ENCODE results near the gene RNF157. TPM values are rescaled to one million over a fixed set of nuclear protein-coding genes. Genes with fewer than 3 reads are reported as not detected.
A peak's percentile ranks its signal among the peaks of the same experiment; 100 is the strongest.

The RNF157 gene
- total and polyA plus RNA-seq, 12 donors = 2.3 to 6.1 (median 4.5) TPM

- Histone ChIP-seq H3K4me3 (no peak overlapping the region), H3K36me3 (replicated peaks in 1 of 2) (no peaks in the 10 kb centered on the region), H3K27ac (peak overlapping the region in 1 of 5 donors; percentile 81), H3K27me3 (no peaks in the 10 kb centered on the region), H3K4me1 (replicated peaks in 1 of 2) (peaks cover 0 to 6% of the 10 kb centered on the region in 2 donors), H3K9me3 (replicated peaks in 1 of 3) (no peaks in the 10 kb centered on the region)
- TF ChIP-seq POLR2A (IDR thresholded peaks at IDR 0.05) (no peak), CTCF (IDR thresholded peaks at IDR 0.05) (no peak)
- DNase-seq = no peak
- intact Hi-C loops (cut with DNase I) = loop anchor here (2.0 kb wide), 2 partner anchors 155 to 157 kb away; no protein-coding TSS in a partner anchor
- 86 to 90% (median 90%) methylated on average over 21 to 31 of the region's 31 CpGs for WGBS, 4 donors
Measured at GRCh38 chr17:76277300-76278267, 37.3 kb upstream of the RNF157 start.

- no peak for TF ChIP-seq CTCF (IDR thresholded peaks at IDR 0.05)
- peak in 1 of 2 donors; percentile 19 for TF ChIP-seq POLR2A (IDR thresholded peaks at IDR 0.05)
- Histone ChIP-seq H3K27ac (peak overlapping the region in 3 of 5 donors; percentile 19 to 81 (median 44)), H3K9me3 (replicated peaks in 1 of 3) (no peaks in the 10 kb centered on the region), H3K27me3 (no peaks in the 10 kb centered on the region), H3K36me3 (replicated peaks in 1 of 2) (no peaks in the 10 kb centered on the region), H3K4me1 (replicated peaks in 1 of 2) (peaks cover 3 to 15% of the 10 kb centered on the region in 2 donors), H3K4me3 (no peak overlapping the region)
- DNase-seq = peak in 6 of 7 donors; percentile 61 to 80 (median 72)
- WGBS, 4 donors = 62 to 80% (median 72%) methylated on average over 16 to 19 of the region's 19 CpGs
- intact Hi-C loops (cut with DNase I) = no loop called here
Measured at GRCh38 chr17:76276461-76277299, 36.4 kb upstream of the RNF157 start.

- Histone ChIP-seq H3K9me3 (replicated peaks in 1 of 3) (no peaks in the 10 kb centered on the region), H3K36me3 (replicated peaks in 1 of 2) (no peaks in the 10 kb centered on the region), H3K27ac (no peak overlapping the region), H3K27me3 (no peaks in the 10 kb centered on the region), H3K4me1 (replicated peaks in 1 of 2) (peaks cover 6 to 21% of the 10 kb centered on the region in 2 donors), H3K4me3 (no peak overlapping the region)
- 90 to 93% (median 91%) methylated on average over 10 to 11 of the region's 11 CpGs for WGBS, 4 donors
- TF ChIP-seq CTCF (IDR thresholded peaks at IDR 0.05) = no peak
- TF ChIP-seq POLR2A (IDR thresholded peaks at IDR 0.05) = no peak
- no peak for DNase-seq
- intact Hi-C loops (cut with DNase I) = no loop called here
Measured at GRCh38 chr17:76276069-76276431, 35.8 kb upstream of the RNF157 start.

Measured in adrenal gland (tissue), 12 donors.